Tongue (tissue), 2 donors: ENCODE data around the gene CIROP. TPM values are rescaled to one million over a fixed set of nuclear protein-coding genes. Genes with fewer than 3 reads are reported as not detected.

Experiments
- DNase-seq: peaks from one replicate; pipeline ENCODE4 v3.0.0-alpha.2; 2015
- total RNA-seq: library from RNA; depleted of rRNA; stranded (reverse); fragments of >200 nt; gene quantifications from one replicate; pipeline ENCODE4 v1.2.3, GENCODE V29; 2014

The CIROP gene
- not detected for total RNA-seq

GRCh38 chr14:23104591-23105347 is at the start of gene CIROP:
TSS of gene CIROP (minus strand) at chr14:23104989. CDS start at chr14:23104920, 69 bp downstream.
- DNase-seq: no peak

GRCh38 chr14:23153851-23154796 is 49.3 kb upstream of the CIROP start:
- peak; percentile 82 for DNase-seq

- DNase-seq: no peak
These were observed 46.6 kb upstream of the CIROP start for GRCh38 chr14:23151342-23151741.

- no peak for DNase-seq
These were observed 45.0 kb upstream of the CIROP start for GRCh38 chr14:23149745-23150144.

- no peak for DNase-seq
These were observed 43.9 kb upstream of the CIROP start for GRCh38 chr14:23148591-23149249.

GRCh38 chr14:23147676-23148075 is 42.9 kb upstream of the CIROP start:
- peak; percentile 45 for DNase-seq

GRCh38 chr14:23146980-23147379 is 42.2 kb upstream of the CIROP start:
- no peak for DNase-seq

GRCh38 chr14:23146351-23146910 is 41.6 kb upstream of the CIROP start:
- no peak for DNase-seq

GRCh38 chr14:23145794-23146350 is 41.1 kb upstream of the CIROP start:
- DNase-seq: no peak

GRCh38 chr14:23143911-23144310 is 39.1 kb upstream of the CIROP start:
- DNase-seq: no peak

- no peak for DNase-seq
These were observed 38.0 kb upstream of the CIROP start for GRCh38 chr14:23142826-23143225.

GRCh38 chr14:23141706-23142444 is 37.1 kb upstream of the CIROP start:
- peak; percentile 61 for DNase-seq

GRCh38 chr14:23140371-23140770 is 35.6 kb upstream of the CIROP start:
- DNase-seq: no peak

GRCh38 chr14:23139874-23140273 is 35.1 kb upstream of the CIROP start:
- no peak for DNase-seq

- DNase-seq: no peak
These were observed 33.2 kb upstream of the CIROP start for GRCh38 chr14:23137813-23138535.

GRCh38 chr14:23137192-23137812 is 32.5 kb upstream of the CIROP start:
- no peak for DNase-seq

GRCh38 chr14:23136566-23137133 is 31.9 kb upstream of the CIROP start:
- DNase-seq: no peak

- DNase-seq: no peak
These were observed 28.2 kb upstream of the CIROP start for GRCh38 chr14:23132970-23133369.

- DNase-seq: no peak
These were observed 26.7 kb upstream of the CIROP start for GRCh38 chr14:23131482-23131881.

GRCh38 chr14:23130871-23131270 is 26.1 kb upstream of the CIROP start:
- no peak for DNase-seq
